T-helper 1 cell treated with Interleukin-12 subunit alpha and Interleukin-12 subunit beta and Interleukin-4 antibody, amounts not matched to agents 30 μg/mL and 1 μg/mL, for 36 hours (primary cell): Measurements from ENCODE around the gene LTC4S.

Experiments
- H3K27ac Mint-ChIP-seq: one replicate; pipeline ENCODE4 v1.8.0; 2021; ENCODE audit warnings: mild to moderate bottlenecking, mixed read lengths
- H3K27me3 Mint-ChIP-seq: one replicate; pipeline ENCODE4 v1.8.0; 2021; ENCODE audit warnings: low read depth, mixed read lengths
- H3K36me3 Mint-ChIP-seq: one replicate; pipeline ENCODE4 v1.8.0; 2021; ENCODE audit warnings: low read depth, mixed read lengths
- H3K4me1 Mint-ChIP-seq: one replicate; pipeline ENCODE4 v1.8.0; 2021; ENCODE audit warnings: low read depth, mixed read lengths
- H3K4me3 Mint-ChIP-seq: one replicate; pipeline ENCODE4 v1.8.0; 2021; ENCODE audit warnings: mild to moderate bottlenecking, moderate library complexity, mixed read lengths
- H3K9me3 Mint-ChIP-seq: one replicate; pipeline ENCODE4 v1.8.0; 2021; ENCODE audit warnings: mixed read lengths

Gene LTC4S

DNA sequence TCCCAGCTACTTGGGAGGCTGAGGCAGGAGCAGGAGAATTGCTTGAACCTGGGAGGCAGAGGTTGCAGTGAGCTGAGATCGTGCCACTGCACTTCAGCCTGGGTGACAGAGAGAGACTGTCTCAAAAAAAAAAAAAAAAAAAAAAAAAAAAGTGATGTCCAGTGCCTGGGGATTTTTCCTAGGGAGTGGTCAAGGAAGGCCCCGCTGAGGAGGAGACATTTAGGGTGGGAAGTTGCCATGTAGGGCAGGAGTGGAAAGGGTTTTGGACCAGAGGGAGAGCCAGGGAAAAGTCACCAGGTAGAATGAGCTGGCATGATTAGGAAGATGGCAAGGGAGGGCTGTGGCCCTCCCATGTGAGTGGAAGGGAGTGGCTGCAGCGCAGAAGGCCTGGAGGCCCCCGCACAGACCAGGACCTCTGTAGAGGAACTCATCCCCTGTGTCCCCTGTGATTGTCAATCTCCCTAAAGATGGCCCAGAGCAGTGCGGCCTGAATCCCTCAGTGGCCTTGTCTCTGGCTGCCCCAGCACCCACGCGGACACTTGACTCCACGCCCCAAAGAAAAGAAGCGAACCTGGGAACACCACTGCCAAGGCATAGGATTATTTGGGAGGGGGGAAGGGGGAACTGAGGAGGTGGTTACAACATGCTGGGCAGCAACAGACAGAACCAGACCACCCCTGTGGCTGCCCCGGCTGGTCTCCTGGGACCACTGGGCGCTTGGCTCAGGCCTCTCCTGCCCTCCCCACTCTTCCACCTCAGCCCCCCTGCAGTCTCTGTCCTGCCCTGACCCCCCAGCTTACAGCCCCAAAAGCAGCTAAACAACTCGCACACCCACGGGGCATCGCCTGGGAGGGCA lies 24.3 kb downstream of the LTC4S start:
- peaks cover 33% of the 10 kb centered on the region for H3K4me1 Mint-ChIP-seq
- peak overlapping the region; percentile 69 for H3K4me3 Mint-ChIP-seq
- no peaks in the 10 kb centered on the region for H3K9me3 Mint-ChIP-seq
- H3K27me3 Mint-ChIP-seq: no peaks in the 10 kb centered on the region
- peaks cover 19% of the 10 kb centered on the region for H3K36me3 Mint-ChIP-seq
- peak overlapping the region; percentile 90 for H3K27ac Mint-ChIP-seq

DNA sequence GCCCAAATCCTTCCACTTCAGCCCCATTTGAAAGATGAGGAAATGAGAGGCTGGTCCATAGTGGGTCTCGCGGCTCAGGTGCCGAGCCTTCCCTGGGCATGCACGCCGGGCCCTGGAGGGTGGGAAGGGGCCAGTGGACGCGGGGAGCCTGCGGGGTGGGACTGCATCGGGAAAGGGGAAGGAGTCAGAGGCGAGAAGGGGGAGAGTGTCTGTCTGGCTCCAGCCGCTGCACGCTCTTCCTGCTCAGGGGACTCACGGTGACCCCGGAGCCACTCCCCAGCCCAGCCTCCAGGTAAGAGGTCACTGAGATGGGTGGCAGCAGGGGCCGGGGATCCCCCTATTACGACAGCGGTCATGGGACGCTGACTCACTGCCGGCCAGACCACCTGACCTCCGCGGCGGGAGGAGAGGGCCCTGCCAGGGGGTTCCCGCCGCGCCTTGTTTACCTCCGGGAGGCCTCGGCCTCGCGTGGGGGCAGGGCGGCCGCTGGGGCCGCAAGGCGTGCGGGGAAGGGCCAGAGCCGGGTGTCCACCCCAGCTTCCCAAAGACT lies 25.0 kb downstream of the LTC4S start:
- peak overlapping the region; percentile 66 for H3K4me3 Mint-ChIP-seq
- H3K27me3 Mint-ChIP-seq: no peaks in the 10 kb centered on the region
- H3K36me3 Mint-ChIP-seq: peaks cover 19% of the 10 kb centered on the region
- no peaks in the 10 kb centered on the region for H3K9me3 Mint-ChIP-seq
- H3K4me1 Mint-ChIP-seq: peaks cover 36% of the 10 kb centered on the region
- H3K27ac Mint-ChIP-seq: peak overlapping the region; percentile 90

DNA sequence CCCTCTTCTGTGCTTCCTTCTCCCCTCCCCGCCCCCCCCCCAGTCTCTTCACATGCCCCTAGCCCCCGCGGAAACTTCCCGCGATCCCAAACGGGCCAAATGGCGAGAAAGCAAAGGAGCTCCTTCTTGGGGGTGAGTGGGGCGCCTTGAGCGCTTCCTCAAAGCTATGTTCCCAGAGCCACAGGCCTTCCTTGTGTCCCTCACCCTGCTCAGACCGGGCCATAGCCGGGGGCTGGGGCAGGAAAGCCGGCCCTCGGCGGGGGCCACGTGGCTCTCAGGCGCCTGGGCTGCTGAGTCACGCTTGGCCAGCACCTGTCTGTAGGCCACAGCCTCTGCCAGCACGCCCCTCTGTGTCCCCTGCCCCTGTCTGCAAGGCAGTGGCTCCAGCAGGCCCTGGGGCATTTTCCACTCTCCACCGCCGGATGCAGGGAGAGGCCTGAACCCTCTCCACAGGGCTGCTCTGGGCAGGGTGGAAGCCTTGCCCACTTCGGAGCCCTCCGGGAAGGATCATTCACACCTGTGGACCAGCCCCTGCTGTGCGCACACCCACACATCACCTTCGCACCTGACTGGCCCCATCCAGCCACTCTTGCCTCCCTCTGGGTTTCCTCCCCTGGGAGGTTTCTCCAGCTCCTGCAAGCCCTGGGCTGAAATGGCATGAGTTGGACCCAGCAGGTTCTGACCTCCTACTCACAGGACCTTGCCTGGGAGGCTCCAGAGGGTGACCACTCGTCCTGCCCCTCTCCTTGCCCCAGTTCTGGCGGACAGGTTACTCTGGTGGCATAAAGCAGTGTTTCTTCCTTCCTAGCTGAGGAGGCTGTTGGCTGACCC lies 25.7 kb downstream of the LTC4S start:
- no peaks in the 10 kb centered on the region for H3K27me3 Mint-ChIP-seq
- peaks cover 23% of the 10 kb centered on the region for H3K36me3 Mint-ChIP-seq
- peak overlapping the region; percentile 75 for H3K4me3 Mint-ChIP-seq
- peak overlapping the region; percentile 95 for H3K27ac Mint-ChIP-seq
- no peaks in the 10 kb centered on the region for H3K9me3 Mint-ChIP-seq
- H3K4me1 Mint-ChIP-seq: peaks cover 37% of the 10 kb centered on the region

DNA sequence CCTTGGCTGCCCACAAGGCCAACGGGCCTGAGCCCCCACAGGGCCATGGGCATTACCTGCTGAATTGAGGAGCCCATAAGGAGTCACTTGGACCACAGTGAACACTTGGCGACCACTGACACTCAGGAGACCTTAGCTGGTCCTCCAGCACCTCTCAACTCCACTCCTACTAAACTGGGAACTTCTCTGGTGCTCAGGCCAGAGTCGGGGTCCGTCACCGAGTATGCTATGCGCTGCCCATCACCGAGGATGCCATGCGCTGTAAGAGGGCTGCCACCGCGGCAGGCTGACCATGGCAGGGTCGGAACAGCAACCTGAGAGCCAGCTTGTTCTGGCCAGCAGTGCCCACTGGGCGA lies 26.3 kb downstream of the LTC4S start:
- H3K4me1 Mint-ChIP-seq: peaks cover 39% of the 10 kb centered on the region
- H3K36me3 Mint-ChIP-seq: peaks cover 29% of the 10 kb centered on the region
- H3K27me3 Mint-ChIP-seq: no peaks in the 10 kb centered on the region

GRCh38 chr5:179820483-179821297 lies 26.9 kb downstream of the LTC4S start, which contains the start of gene SQSTM1:
TSS of gene SQSTM1 (plus strand) at chr5:179820905. CDS start at chr5:179820937, 32 bp downstream.
- Mint-ChIP-seq H3K27ac (peak within 1 kb of the TSS; percentile 95), H3K9me3 (no peaks in the 10 kb centered on the region), H3K4me3 (peak within 1 kb of the TSS; percentile 89), H3K36me3 (peaks cover 32% of the 10 kb centered on the region), H3K27me3 (no peaks in the 10 kb centered on the region), H3K4me1 (peaks cover 37% of the 10 kb centered on the region)

More for the DNA sequence above, 26.3 kb downstream of the LTC4S start:
- H3K9me3 Mint-ChIP-seq: no peaks in the 10 kb centered on the region
- H3K4me3 Mint-ChIP-seq: peak overlapping the region; percentile 75
- peak overlapping the region; percentile 95 for H3K27ac Mint-ChIP-seq

GRCh38 chr5:179821298-179822058 lies 27.7 kb downstream of the LTC4S start:
- peak overlapping the region; percentile 93 for H3K27ac Mint-ChIP-seq
- no peaks in the 10 kb centered on the region for H3K27me3 Mint-ChIP-seq
- no peaks in the 10 kb centered on the region for H3K9me3 Mint-ChIP-seq
- H3K36me3 Mint-ChIP-seq: peaks cover 37% of the 10 kb centered on the region
- peak overlapping the region; percentile 89 for H3K4me3 Mint-ChIP-seq
- peaks cover 36% of the 10 kb centered on the region for H3K4me1 Mint-ChIP-seq

DNA sequence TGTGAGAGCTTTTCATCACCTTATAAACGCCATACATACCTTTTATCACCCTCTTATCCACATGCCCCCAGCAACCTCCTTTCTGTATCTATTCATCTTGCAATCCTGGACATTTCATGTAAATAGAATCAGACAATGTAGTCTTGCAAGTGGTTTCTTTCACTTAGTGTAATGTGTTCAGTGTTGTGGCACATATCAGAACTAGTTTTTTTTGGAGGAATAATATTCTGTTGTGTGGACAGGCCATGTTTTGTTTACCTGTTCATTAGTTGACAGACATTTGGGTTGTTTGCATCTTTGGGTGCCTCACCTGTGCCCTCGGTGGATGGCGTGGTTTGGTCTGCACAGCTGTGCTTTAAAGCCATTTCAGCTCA lies 28.3 kb downstream of the LTC4S start:
- Mint-ChIP-seq H3K27me3 (no peaks in the 10 kb centered on the region), H3K4me1 (peaks cover 39% of the 10 kb centered on the region), H3K36me3 (peaks cover 42% of the 10 kb centered on the region), H3K4me3 (peak overlapping the region; percentile 89), H3K27ac (peak overlapping the region; percentile 93), H3K9me3 (no peaks in the 10 kb centered on the region)

DNA sequence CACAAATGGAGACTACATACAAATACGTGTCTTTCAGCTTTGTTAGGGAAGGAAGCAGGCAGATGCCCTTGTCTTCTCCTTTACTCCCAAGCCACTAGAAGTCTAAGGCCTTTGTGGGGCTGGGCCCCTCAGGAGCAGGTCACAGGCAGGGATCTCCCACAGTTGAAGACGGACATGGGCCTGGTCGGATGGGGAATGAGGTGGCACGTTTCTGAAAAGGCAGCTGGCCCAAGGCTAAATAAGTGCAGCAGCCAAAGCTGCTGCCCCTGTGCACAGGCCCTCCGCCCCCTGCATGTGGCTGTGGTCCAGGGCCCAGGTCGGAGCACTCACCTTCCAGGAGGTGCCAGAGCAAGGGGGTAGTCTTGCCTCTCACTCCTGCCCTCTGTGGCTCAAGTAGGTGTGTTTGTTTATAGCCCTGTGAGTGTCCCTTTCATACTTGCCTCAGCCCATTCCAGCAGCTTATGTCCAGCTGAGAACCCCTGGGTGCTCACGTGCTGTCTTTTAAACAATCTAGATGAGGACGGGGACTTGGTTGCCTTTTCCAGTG lies 28.7 kb downstream of the LTC4S start:
- peak overlapping the region; percentile 93 for H3K27ac Mint-ChIP-seq
- H3K4me1 Mint-ChIP-seq: peaks cover 41% of the 10 kb centered on the region
- H3K36me3 Mint-ChIP-seq: peaks cover 44% of the 10 kb centered on the region
- no peaks in the 10 kb centered on the region for H3K9me3 Mint-ChIP-seq
- H3K4me3 Mint-ChIP-seq: peak overlapping the region; percentile 89
- no peaks in the 10 kb centered on the region for H3K27me3 Mint-ChIP-seq

DNA sequence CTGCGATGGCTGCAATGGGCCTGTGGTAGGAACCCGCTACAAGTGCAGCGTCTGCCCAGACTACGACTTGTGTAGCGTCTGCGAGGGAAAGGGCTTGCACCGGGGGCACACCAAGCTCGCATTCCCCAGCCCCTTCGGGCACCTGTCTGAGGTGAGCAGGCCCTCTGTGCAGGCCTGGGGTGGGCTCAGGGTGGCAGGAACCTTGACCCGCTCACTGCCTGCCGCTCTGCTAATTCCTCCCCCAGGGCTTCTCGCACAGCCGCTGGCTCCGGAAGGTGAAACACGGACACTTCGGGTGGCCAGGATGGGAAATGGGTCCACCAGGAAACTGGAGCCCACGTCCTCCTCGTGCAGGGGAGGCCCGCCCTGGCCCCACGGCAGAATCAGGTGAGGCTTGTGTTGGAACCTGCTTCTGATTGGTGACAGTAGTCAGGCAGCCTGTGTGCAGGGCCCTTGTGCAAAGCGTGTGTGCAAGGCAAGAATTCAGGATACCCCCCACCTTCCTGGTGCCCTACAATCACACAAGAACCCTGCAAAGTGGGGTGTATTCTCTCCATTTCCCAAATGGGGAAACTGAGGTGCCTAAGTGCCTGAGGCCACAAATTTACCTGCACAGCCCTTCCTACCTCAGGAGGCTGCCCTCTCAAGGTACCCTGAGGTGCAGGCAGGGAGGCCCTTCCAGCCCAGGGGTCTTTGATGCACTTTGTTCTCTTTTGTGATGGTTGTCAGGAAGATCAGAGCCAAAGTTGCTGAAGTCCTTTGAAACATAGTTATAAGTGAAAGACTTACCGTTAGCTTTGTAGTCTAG lies 30.4 kb downstream of the LTC4S start:
- Mint-ChIP-seq H3K36me3 (peaks cover 56% of the 10 kb centered on the region), H3K27ac (no peak overlapping the region), H3K27me3 (no peaks in the 10 kb centered on the region), H3K4me1 (peaks cover 40% of the 10 kb centered on the region), H3K9me3 (no peaks in the 10 kb centered on the region), H3K4me3 (no peak overlapping the region)

GRCh38 chr5:179824745-179825112 lies 30.9 kb downstream of the LTC4S start:
- Mint-ChIP-seq H3K9me3 (no peaks in the 10 kb centered on the region), H3K4me1 (peaks cover 38% of the 10 kb centered on the region), H3K27ac (no peak overlapping the region), H3K36me3 (peaks cover 58% of the 10 kb centered on the region), H3K4me3 (no peak overlapping the region), H3K27me3 (no peaks in the 10 kb centered on the region)

DNA sequence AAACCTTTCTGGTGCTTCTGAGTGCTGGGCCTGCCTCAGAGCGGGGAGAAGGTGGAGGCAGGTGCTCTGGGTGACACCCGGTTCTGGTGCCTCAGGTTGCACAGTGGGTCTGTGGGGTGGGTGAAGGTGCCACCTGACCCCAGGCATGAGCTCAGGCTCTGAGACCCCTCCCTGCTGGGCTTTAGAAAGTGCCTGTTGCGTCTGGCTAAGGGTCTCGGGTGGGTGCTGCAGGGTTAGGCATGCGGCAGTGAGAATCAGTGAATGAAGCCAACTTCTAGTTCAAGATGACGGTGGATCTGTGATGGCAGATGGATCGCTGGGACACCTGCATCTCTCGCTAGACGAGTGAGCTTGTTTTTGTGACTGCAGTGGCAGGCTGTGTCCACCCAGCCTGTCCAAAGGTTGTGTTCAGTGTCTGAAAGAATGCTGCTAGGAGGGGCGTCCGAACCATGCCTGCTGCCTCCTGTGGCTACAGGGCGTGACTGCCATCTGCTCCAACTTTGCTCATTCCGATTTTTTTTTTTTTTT lies 31.9 kb downstream of the LTC4S start:
- no peaks in the 10 kb centered on the region for H3K9me3 Mint-ChIP-seq
- no peaks in the 10 kb centered on the region for H3K27me3 Mint-ChIP-seq
- H3K4me1 Mint-ChIP-seq: peaks cover 33% of the 10 kb centered on the region
- H3K27ac Mint-ChIP-seq: no peak overlapping the region
- peaks cover 65% of the 10 kb centered on the region for H3K36me3 Mint-ChIP-seq
- H3K4me3 Mint-ChIP-seq: no peak overlapping the region

DNA sequence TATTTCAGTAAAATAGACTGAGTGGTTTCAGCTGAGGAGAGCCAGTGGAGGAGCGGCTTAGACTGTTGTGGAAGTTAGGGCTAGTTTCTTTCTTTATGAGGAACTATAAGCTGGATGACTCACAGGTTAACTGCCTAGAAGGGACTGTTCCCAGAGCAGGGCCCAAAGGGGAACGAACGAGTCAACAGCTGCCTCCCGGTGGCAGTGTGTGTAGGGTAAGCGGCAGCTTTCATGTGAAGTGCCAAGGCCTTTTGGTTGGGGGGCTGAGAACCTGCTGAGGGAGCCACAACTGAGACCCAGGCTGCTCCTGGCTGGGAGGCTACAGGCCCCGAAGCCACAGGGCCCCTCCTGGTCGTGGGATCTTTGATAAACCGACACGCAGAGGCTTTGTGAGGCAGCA lies 33.9 kb downstream of the LTC4S start:
- H3K9me3 Mint-ChIP-seq: no peaks in the 10 kb centered on the region
- H3K36me3 Mint-ChIP-seq: peaks cover 68% of the 10 kb centered on the region
- no peak overlapping the region for H3K27ac Mint-ChIP-seq
- no peak overlapping the region for H3K4me3 Mint-ChIP-seq
- peaks cover 22% of the 10 kb centered on the region for H3K4me1 Mint-ChIP-seq
- no peaks in the 10 kb centered on the region for H3K27me3 Mint-ChIP-seq
